Spleen (tissue), 13 donors: Measurements from ENCODE around the gene ZFC3H1. TPM values are rescaled to one million over a fixed set of nuclear protein-coding genes. Genes with fewer than 3 reads are reported as not detected.

Experiments used
- DNase-seq: peaks from one replicate; pipeline ENCODE4 v3.0.0-alpha.2; 2020
- H3K27ac ChIP-seq, 8 donors: fragments of 200-600 bp; sonication (generic) in 7 of 8; 1 replicate in 4 of 8; 2 replicates in 4 of 8; pipeline versions ENCODE4 v1.5.0 to v1.8.0; 2016 to 2021; ENCODE audit warnings: inconsistent platforms in 4 of 8, mild to moderate bottlenecking in 4 of 8, moderate library complexity in 1 of 8
- H3K27me3 ChIP-seq, 7 donors: fragments of 200-600 bp; sonication (generic) in 6 of 7; replicated peaks in 1 of 7; 1 replicate in 4 of 7; 2 replicates in 3 of 7; pipeline versions ENCODE4 v1.5.0 to v1.8.0; 2016 to 2021; ENCODE audit warnings: inconsistent platforms in 3 of 7, mild to moderate bottlenecking in 1 of 7
- H3K36me3 ChIP-seq, 6 donors: fragments of 200-600 bp; sonication (generic) in 5 of 6; 1 replicate in 4 of 6; 2 replicates in 2 of 6; pipeline versions ENCODE4 v1.5.0 to v1.8.0; 2016 to 2021; ENCODE audit warnings: inconsistent platforms in 2 of 6
- H3K4me1 ChIP-seq, 6 donors: fragments of 200-600 bp; sonication (generic) in 5 of 6; 1 replicate in 3 of 6; 2 replicates in 3 of 6; pipeline versions ENCODE4 v1.5.0 to v1.8.0; 2016 to 2021; ENCODE audit warnings: inconsistent platforms in 3 of 6
- H3K4me3 ChIP-seq, 8 donors: fragments of 200-600 bp; sonication (generic) in 7 of 8; 1 replicate in 4 of 8; 2 replicates in 4 of 8; pipeline versions ENCODE4 v1.5.0 to v1.8.0; 2016 to 2021; ENCODE audit warnings: inconsistent platforms in 4 of 8, mild to moderate bottlenecking in 4 of 8, moderate library complexity in 2 of 8
- H3K9me3 ChIP-seq, 8 donors: fragments of 200-600 bp; sonication (generic) in 7 of 8; 1 replicate in 4 of 8; 2 replicates in 4 of 8; pipeline versions ENCODE4 v1.5.0 to v1.8.0; 2016 to 2021; ENCODE audit warnings: inconsistent platforms in 4 of 8
- CTCF ChIP-seq, 11 experiments: fragments of 200-600 bp in 7 of 11; fragments of 450-650 bp in 4 of 11; sonication (generic) in 4 of 11; IDR thresholded peaks in 8 of 11; conservative IDR thresholded peaks in 3 of 11; 1 replicate in 7 of 11; 2 replicates in 4 of 11; pipeline versions ENCODE4 v1.4.0 to v1.8.0; 2016 to 2021; ENCODE audit warnings: antibody characterized with exemption in 11 of 11, inconsistent platforms in 4 of 11, mild to moderate bottlenecking in 1 of 11
- POLR2A ChIP-seq, 3 donors: fragments of 450-650 bp; IDR thresholded peaks; one replicate each; pipeline ENCODE4 v1.5.1; 2017; ENCODE audit warnings: antibody characterized with exemption in 3 of 3, mild to moderate bottlenecking in 1 of 3
- POLR2AphosphoS5 ChIP-seq, 3 donors: sonication (generic); formaldehyde crosslinking; IDR thresholded peaks; one replicate each; pipeline ENCODE4 v1.5.1; 2017; ENCODE audit warnings: antibody characterized with exemption in 3 of 3
- WGBS, 5 donors: extraction: QIAGEN DNeasy Blood & Tissue Kit in 3 of 5; methylation state at CpG; one replicate each; pipeline versions ENCODE4 v1.1.5 to v1.1.7; 2013 to 2018; 5-methylcytosine and 5-hydroxymethylcytosine counted together
- intact Hi-C: fragments of 100-400 bp; cut with DNase I; formaldehyde crosslinking; loops from one replicate; pipeline ENCODE4 v1.15.0; 2023; ENCODE audit warnings: low total_unique reads
- long read RNA-seq, 2 donors: transcript quantifications; one replicate each; lab custom pipeline, GENCODE V29; 2026
- polyA plus RNA-seq, 3 donors: library from polyadenylated mRNA; stranded (reverse); fragments of 200-250 nt; gene quantifications; one replicate each; pipeline ENCODE4 v1.2.1, GENCODE V29; 2013
- total RNA-seq, 7 donors: library from RNA; depleted of rRNA in 3 of 7; stranded (reverse); fragments of >200 nt in 3 of 7; fragmentation: NEBNext Ultra II Directional in 4 of 7; extraction: Animal tissue kit (Norgen Biotek cat#: 25700) in 4 of 7; gene quantifications; one replicate each; pipeline versions ENCODE4 v1.1.0 to v1.2.1, GENCODE V29; 2016 to 2021
- donor health status: healthy with polysubstance abuse.
- donor health status: DM: no; HTN: no; CAD: no; lungs with moderate emphysema.
- donor health status: DM: no; HTN: no; CAD: no.
- donor health status: Bipolar disorder and iron deficiency.
- donor health status: healthy.
- donor health status: DM: no; HTN: no; CAD: no.
- donor health status: DM: yes; HTN: yes; CAD: no.

Gene ZFC3H1
- total RNA-seq = 100 to 1,000 TPM in 3 of 7 donors, 10 to 100 TPM in 4; 65.7 to 139 (median 91.6) TPM
- polyA plus RNA-seq = 10 to 100 TPM; 21.4 to 26.2 (median 23.3) TPM
- long read RNA-seq, donor 1, transcript ZFC3H1-205 (3 exons, 470 nt) = major isoform, 12 of 21 reads
- long read RNA-seq, donor 1, transcript ZFC3H1-209 (2 exons, 845 nt) = minor isoform, 5 of 21 reads
- long read RNA-seq, donor 1, partial matches to known transcripts = 0 of 21 reads
- long read RNA-seq, donor 1, other reads (novel, unspliced or antisense) = 0 of 21 reads
- long read RNA-seq, donor 2, full-length matches to known transcripts = 11 of 11 reads
- long read RNA-seq, donor 2, partial matches to known transcripts = 0 of 11 reads
- long read RNA-seq, donor 2, other reads (novel, unspliced or antisense) = 0 of 11 reads

- Histone ChIP-seq H3K36me3 (peaks cover 0 to 27% (median 12%) of the 10 kb centered on the region in 6 donors), H3K4me1 (peaks cover 20 to 58% (median 46%) of the 10 kb centered on the region in 6 donors), H3K27me3 (no peaks in the 10 kb centered on the region), H3K9me3 (no peaks in the 10 kb centered on the region), H3K4me3 (peak within 1 kb of the TSS; percentile 62 to 93 (median 84)), H3K27ac (peak within 1 kb of the TSS; percentile 95 to 99 (median 99))
- TF ChIP-seq CTCF (IDR thresholded peaks at IDR 0.05 in 8 of 11, conservative IDR thresholded peaks at IDR 0.05 in 3 of 11) (peak in 7 of 11 experiments; percentile 7 to 59 (median 47)), POLR2A (IDR thresholded peaks at IDR 0.05) (peak; percentile 82 to 96 (median 89)), POLR2AphosphoS5 (IDR thresholded peaks at IDR 0.05) (peak; percentile 97 to 99 (median 99))
- WGBS, 5 donors = 0 to 1% (median 1%) methylated on average over 57 of the region's 57 CpGs
- intact Hi-C loops = no loop called here
- DNase-seq = peak; percentile 98
Observed at GRCh38 chr12:71663561-71664410, at the start of gene ZFC3H1, which contains the start of gene THAP2. Gene ZFC3H1, minus strand, starts transcription at chr12:71663848. Its CDS starts 238 bp downstream, at chr12:71663610. Gene THAP2, plus strand, starts transcription at chr12:71664301. Its CDS starts 209 bp downstream, at chr12:71664510.

- no peak overlapping the region for H3K27ac ChIP-seq
Observed at GRCh38 chr12:71710276-71711125, 46.9 kb upstream of the ZFC3H1 start.

GRCh38 chr12:71708658-71709057 is 45.0 kb upstream of the ZFC3H1 start:
- H3K36me3 ChIP-seq = peaks cover 0 to 36% (median 4%) of the 10 kb centered on the region in 6 donors
- no peak overlapping the region for H3K27ac ChIP-seq
- intact Hi-C loops = no loop called here
- H3K9me3 ChIP-seq = peaks cover 0 to 29% (median 18%) of the 10 kb centered on the region in 8 donors
- H3K27me3 ChIP-seq = no peaks in the 10 kb centered on the region
- no peaks in the 10 kb centered on the region for H3K4me1 ChIP-seq
- no peak overlapping the region for H3K4me3 ChIP-seq
- no peak for DNase-seq
- no peak for TF ChIP-seq CTCF (IDR thresholded peaks at IDR 0.05 in 8 of 11, conservative IDR thresholded peaks at IDR 0.05 in 3 of 11)
- no peak for TF ChIP-seq POLR2A (IDR thresholded peaks at IDR 0.05)
- TF ChIP-seq POLR2AphosphoS5 (IDR thresholded peaks at IDR 0.05) = no peak
- WGBS, 5 donors = 55 to 100% (median 96%) methylated on average over 1 of the region's 1 CpG

More at GRCh38 chr12:71710276-71711125, 46.9 kb upstream of the ZFC3H1 start:
- Histone ChIP-seq H3K9me3 (peaks cover 0 to 47% (median 36%) of the 10 kb centered on the region in 8 donors), H3K4me3 (no peak overlapping the region), H3K27me3 (no peaks in the 10 kb centered on the region), H3K36me3 (peaks cover 0 to 19% (median 2%) of the 10 kb centered on the region in 6 donors), H3K4me1 (no peaks in the 10 kb centered on the region)
- TF ChIP-seq POLR2A (IDR thresholded peaks at IDR 0.05) = no peak
- no peak for TF ChIP-seq CTCF (IDR thresholded peaks at IDR 0.05 in 8 of 11, conservative IDR thresholded peaks at IDR 0.05 in 3 of 11)
- no peak for TF ChIP-seq POLR2AphosphoS5 (IDR thresholded peaks at IDR 0.05)
- WGBS, 5 donors = 91 to 94% (median 94%) methylated on average over 7 of the region's 7 CpGs
- intact Hi-C loops = no loop called here
- DNase-seq = no peak
